Measurements from ENCODE around the gene SLC22A14. TPM values are rescaled to one million over a fixed set of nuclear protein-coding genes. Genes with fewer than 3 reads are reported as not detected.

The SLC22A14 gene
- total RNA-seq, 1 experiment from 2014 or later: 0.14 TPM

GRCh38 chr3:38253704-38254103 is 28.4 kb upstream of the SLC22A14 start:
- peaks cover 39% of the 10 kb centered on the region for H3K36me3 Mint-ChIP-seq (ENCODE audit: insufficient read depth, unreplicated experiment)
- no peak overlapping the region for H3K4me3 Mint-ChIP-seq (ENCODE audit: unreplicated experiment)
- Histone ChIP-seq H3K9me3 (no peaks in the 10 kb centered on the region), H3K4me1 (no peaks in the 10 kb centered on the region), H3K36me3 (ENCODE audit: control insufficient read depth, insufficient read depth, low read length) (peaks cover 1% of the 10 kb centered on the region; the same call in 1 of the 2 replicates), H3K27me3 (replicated peaks; ENCODE audit: control insufficient read depth, insufficient read depth, low read length) (no peaks in the 10 kb centered on the region), H3K4me3 (ENCODE audit: low read depth, low read length) (no peak overlapping the region)
- H3K4me1 Mint-ChIP-seq (ENCODE audit: low read depth, unreplicated experiment): peaks cover 4% of the 10 kb centered on the region
- TSS peak; percentile 23 for BruUV-seq (replicated peaks)
- CTCF ChIA-PET: no interaction called here
- TF ChIP-seq, protein P1, sequence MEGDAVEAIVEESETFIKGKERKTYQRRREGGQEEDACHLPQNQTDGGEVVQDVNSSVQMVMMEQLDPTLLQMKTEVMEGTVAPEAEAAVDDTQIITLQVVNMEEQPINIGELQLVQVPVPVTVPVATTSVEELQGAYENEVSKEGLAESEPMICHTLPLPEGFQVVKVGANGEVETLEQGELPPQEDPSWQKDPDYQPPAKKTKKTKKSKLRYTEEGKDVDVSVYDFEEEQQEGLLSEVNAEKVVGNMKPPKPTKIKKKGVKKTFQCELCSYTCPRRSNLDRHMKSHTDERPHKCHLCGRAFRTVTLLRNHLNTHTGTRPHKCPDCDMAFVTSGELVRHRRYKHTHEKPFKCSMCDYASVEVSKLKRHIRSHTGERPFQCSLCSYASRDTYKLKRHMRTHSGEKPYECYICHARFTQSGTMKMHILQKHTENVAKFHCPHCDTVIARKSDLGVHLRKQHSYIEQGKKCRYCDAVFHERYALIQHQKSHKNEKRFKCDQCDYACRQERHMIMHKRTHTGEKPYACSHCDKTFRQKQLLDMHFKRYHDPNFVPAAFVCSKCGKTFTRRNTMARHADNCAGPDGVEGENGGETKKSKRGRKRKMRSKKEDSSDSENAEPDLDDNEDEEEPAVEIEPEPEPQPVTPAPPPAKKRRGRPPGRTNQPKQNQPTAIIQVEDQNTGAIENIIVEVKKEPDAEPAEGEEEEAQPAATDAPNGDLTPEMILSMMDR (IDR thresholded peaks at IDR 0.05; ENCODE audit: insufficient read depth in 1 of 2, low read depth in 1 of 2, low read length in 1 of 2, severe bottlenecking in 1 of 2, unreplicated experiment in 1 of 2): no peak
- no peaks in the 10 kb centered on the region for H3K9me3 Mint-ChIP-seq (ENCODE audit: unreplicated experiment)
- no peak overlapping the region for H3K27ac Mint-ChIP-seq (ENCODE audit: unreplicated experiment)
- intact Hi-C loops (cut with micrococcal nuclease; ENCODE audit: unreplicated experiment): no loop called here
- no peaks in the 10 kb centered on the region for H3K27me3 Mint-ChIP-seq (ENCODE audit: insufficient read depth, unreplicated experiment)
- POLR2A ChIA-PET: no interaction called here
- no peak for DNase-seq

- TF ChIP-seq, protein P1 (IDR thresholded peaks at IDR 0.05; ENCODE audit: insufficient read depth in 1 of 2, low read depth in 1 of 2, low read length in 1 of 2, severe bottlenecking in 1 of 2, unreplicated experiment in 1 of 2): no peak
These were observed 27.2 kb upstream of the SLC22A14 start for GRCh38 chr3:38254872-38255271.

GRCh38 chr3:38255627-38256026 is 26.5 kb upstream of the SLC22A14 start:
- Histone ChIP-seq H3K27me3 (replicated peaks; ENCODE audit: control insufficient read depth, insufficient read depth, low read length) (no peaks in the 10 kb centered on the region), H3K4me1 (no peaks in the 10 kb centered on the region), H3K4me3 (ENCODE audit: low read depth, low read length) (no peak overlapping the region), H3K36me3 (ENCODE audit: control insufficient read depth, insufficient read depth, low read length) (peaks cover 1% of the 10 kb centered on the region; the same call in 1 of the 2 replicates), H3K9me3 (no peaks in the 10 kb centered on the region)
- peaks cover 4% of the 10 kb centered on the region for H3K4me1 Mint-ChIP-seq (ENCODE audit: low read depth, unreplicated experiment)
- H3K27me3 Mint-ChIP-seq (ENCODE audit: insufficient read depth, unreplicated experiment): no peaks in the 10 kb centered on the region
- TF ChIP-seq, protein P1 (IDR thresholded peaks at IDR 0.05; ENCODE audit: insufficient read depth in 1 of 2, low read depth in 1 of 2, low read length in 1 of 2, severe bottlenecking in 1 of 2, unreplicated experiment in 1 of 2): no peak
- CTCF ChIA-PET: no interaction called here
- H3K36me3 Mint-ChIP-seq (ENCODE audit: insufficient read depth, unreplicated experiment): peaks cover 32% of the 10 kb centered on the region
- POLR2A ChIA-PET: no interaction called here
- DNase-seq: no peak
- BruUV-seq (replicated peaks): no TSS peak
- no peak overlapping the region for H3K27ac Mint-ChIP-seq (ENCODE audit: unreplicated experiment)
- no peak overlapping the region for H3K4me3 Mint-ChIP-seq (ENCODE audit: unreplicated experiment)
- H3K9me3 Mint-ChIP-seq (ENCODE audit: unreplicated experiment): no peaks in the 10 kb centered on the region
- intact Hi-C loops (cut with micrococcal nuclease; ENCODE audit: unreplicated experiment): no loop called here

More at GRCh38 chr3:38254872-38255271, 27.2 kb upstream of the SLC22A14 start:
- no peak overlapping the region for H3K27ac Mint-ChIP-seq (ENCODE audit: unreplicated experiment)
- POLR2A ChIA-PET: no interaction called here
- BruUV-seq (replicated peaks): no TSS peak
- Histone ChIP-seq H3K4me1 (no peaks in the 10 kb centered on the region), H3K36me3 (ENCODE audit: control insufficient read depth, insufficient read depth, low read length) (peaks cover 1% of the 10 kb centered on the region; the same call in 1 of the 2 replicates), H3K9me3 (no peaks in the 10 kb centered on the region), H3K4me3 (ENCODE audit: low read depth, low read length) (no peak overlapping the region), H3K27me3 (replicated peaks; ENCODE audit: control insufficient read depth, insufficient read depth, low read length) (no peaks in the 10 kb centered on the region)
- no peak overlapping the region for H3K4me3 Mint-ChIP-seq (ENCODE audit: unreplicated experiment)
- DNase-seq: no peak
- intact Hi-C loops (cut with micrococcal nuclease; ENCODE audit: unreplicated experiment): no loop called here
- no peaks in the 10 kb centered on the region for H3K9me3 Mint-ChIP-seq (ENCODE audit: unreplicated experiment)
- H3K4me1 Mint-ChIP-seq (ENCODE audit: low read depth, unreplicated experiment): peaks cover 4% of the 10 kb centered on the region
- no peaks in the 10 kb centered on the region for H3K27me3 Mint-ChIP-seq (ENCODE audit: insufficient read depth, unreplicated experiment)
- CTCF ChIA-PET: no interaction called here
- peaks cover 32% of the 10 kb centered on the region for H3K36me3 Mint-ChIP-seq (ENCODE audit: insufficient read depth, unreplicated experiment)

All from Caco-2 (cell line).